IMR-90 (cell line): ENCODE data around the gene GRIFIN. TPM values are rescaled to one million over a fixed set of nuclear protein-coding genes. Genes with fewer than 3 reads are reported as not detected.

Experiments used
- ATAC-seq: fragments of 200-7000 bp; cut with Tn5 transposase; 2 replicates; pipeline ENCODE4 v1.9.1; 2020; ENCODE audit warnings: low read depth, mild to moderate bottlenecking, moderate library complexity
- BruUV-seq: library from RNA; stranded (reverse); fragments of 400-500 nt; replicated peaks from 2 replicates; lab custom pipeline; 2021; lab: Mats Ljungman, UMichigan
- CTCF ChIA-PET: fragments of 300-600 bp; formaldehyde crosslinking; extraction: SDS; loops from one replicate; lab custom pipeline; 2021; ENCODE audit warnings: antibody characterized with exemption; lab: Yijun Ruan, JAX
- POLR2A ChIA-PET: fragments of 300-600 bp; sonication (Branson Sonifier 250); formaldehyde crosslinking; loops from one replicate; lab custom pipeline; 2022; ENCODE audit warnings: antibody characterized with exemption; ENCODE audit not compliant: unreplicated experiment; lab: Charles Lee
- DNase-seq: peaks from one replicate; pipeline ENCODE4 v3.0.0; 2013
- H2AFZ ChIP-seq: replicated peaks from 2 replicates; pipeline ENCODE3; 2013; ENCODE audit warnings: low read length, mild to moderate bottlenecking; ENCODE audit not compliant: poor library complexity
- H2AK5ac ChIP-seq: 2 replicates; pipeline ENCODE4 v1.6.1; 2013; ENCODE audit warnings: low read depth, low read length, inconsistent platforms
- H2AK9ac ChIP-seq: replicated peaks from 2 replicates; pipeline ENCODE3; 2013; ENCODE audit warnings: mild to moderate bottlenecking, low read depth, low read length, moderate library complexity; ENCODE audit not compliant: poor library complexity
- H2BK120ac ChIP-seq: 2 replicates; pipeline ENCODE4 v1.6.1; 2013; ENCODE audit warnings: low read depth, low read length, inconsistent platforms
- H2BK15ac ChIP-seq: 3 replicates; pipeline ENCODE4 v1.6.1; 2013; ENCODE audit warnings: low read depth, low read length, inconsistent platforms
- H2BK20ac ChIP-seq: 2 replicates; pipeline ENCODE4 v1.6.1; 2013; ENCODE audit warnings: low read depth, mild to moderate bottlenecking, inconsistent platforms, low read length, moderate library complexity
- H2BK5ac ChIP-seq: 2 replicates; pipeline ENCODE4 v1.6.1; 2013; ENCODE audit warnings: mild to moderate bottlenecking, low read depth, low read length, inconsistent platforms; ENCODE audit not compliant: poor library complexity, severe bottlenecking
- H3K14ac ChIP-seq: replicated peaks from 2 replicates; pipeline ENCODE4 v1.6.1; 2013; ENCODE audit warnings: low read depth, low read length, inconsistent platforms
- H3K18ac ChIP-seq: 2 replicates; pipeline ENCODE4 v1.6.1; 2013; ENCODE audit warnings: low read depth, low read length, control low read depth
- H3K23ac ChIP-seq: 2 replicates; pipeline ENCODE4 v1.6.1; 2013; ENCODE audit warnings: low read depth, low read length, inconsistent platforms
- H3K27ac ChIP-seq: 2 replicates; pipeline ENCODE4 v1.5.1; 2013; ENCODE audit warnings: mild to moderate bottlenecking, control low read depth, low read length; ENCODE audit not compliant: insufficient read depth
- H3K27me3 ChIP-seq: 2 replicates; pipeline ENCODE4 v1.6.1; 2013; ENCODE audit warnings: low read length; ENCODE audit not compliant: control insufficient read depth, insufficient read depth
- H3K36me3 ChIP-seq: 2 replicates; pipeline ENCODE4 v1.6.1; 2013; ENCODE audit warnings: low read length, mixed read lengths; ENCODE audit not compliant: control insufficient read depth, insufficient read depth
- H3K4ac ChIP-seq: 2 replicates; pipeline ENCODE4 v1.6.1; 2013; ENCODE audit warnings: low read depth, low read length, inconsistent platforms
- H3K4me1 ChIP-seq: 2 replicates; pipeline ENCODE4 v1.6.1; 2013; ENCODE audit warnings: low read length, mixed read lengths; ENCODE audit not compliant: control insufficient read depth, insufficient read depth
- H3K4me2 ChIP-seq: 2 replicates; pipeline ENCODE4 v1.6.1; 2013; ENCODE audit warnings: low read depth, mild to moderate bottlenecking, control low read depth, low read length, moderate library complexity
- H3K4me3 ChIP-seq: 2 replicates; pipeline ENCODE4 v1.5.1; 2013; ENCODE audit warnings: low read depth, mild to moderate bottlenecking, control low read depth, low read length, moderate library complexity; ENCODE audit not compliant: insufficient read depth
- H3K56ac ChIP-seq: 2 replicates; pipeline ENCODE4 v1.6.1; 2013; ENCODE audit warnings: low read length, inconsistent platforms; ENCODE audit not compliant: insufficient read depth; ENCODE audit errors: extremely low read depth
- H3K79me1 ChIP-seq, 2 experiments: 2 replicates each; pipeline ENCODE4 v1.6.1; 2013; ENCODE audit warnings: low read length in 2 of 2, inconsistent platforms in 1 of 2, low read depth in 1 of 2
- H3K9ac ChIP-seq: 2 replicates; pipeline ENCODE4 v1.6.1; 2013; ENCODE audit warnings: low read depth, low read length, control low read depth
- H3K9me1 ChIP-seq: 2 replicates; pipeline ENCODE4 v1.6.1; 2013; ENCODE audit warnings: low read length, inconsistent platforms; ENCODE audit not compliant: insufficient read depth
- H3K9me3 ChIP-seq: 2 replicates; pipeline ENCODE4 v1.6.1; 2013; ENCODE audit warnings: low read length; ENCODE audit not compliant: control insufficient read depth, insufficient read depth
- H4K20me1 ChIP-seq: 2 replicates; pipeline ENCODE4 v1.6.1; 2013; ENCODE audit warnings: low read length, inconsistent platforms; ENCODE audit not compliant: insufficient read depth
- H4K5ac ChIP-seq: 2 replicates; pipeline ENCODE4 v1.6.1; 2013; ENCODE audit warnings: mild to moderate bottlenecking, low read depth, low read length, control low read depth
- H4K8ac ChIP-seq, 2 experiments: 2 replicates each; pipeline ENCODE4 v1.6.1; 2013; ENCODE audit warnings: low read depth in 2 of 2, low read length in 2 of 2, control low read depth in 1 of 2, inconsistent platforms in 1 of 2
- H4K91ac ChIP-seq: 2 replicates; pipeline ENCODE4 v1.6.1; 2013; ENCODE audit warnings: low read depth, low read length, inconsistent platforms; ENCODE audit not compliant: insufficient read depth
- BHLHE40 ChIP-seq: fragments of 150-350 bp; IDR thresholded peaks from 2 replicates; pipeline ENCODE4 v1.6.1; 2016; ENCODE audit warnings: mild to moderate bottlenecking, low read depth, low read length
- CEBPB ChIP-seq: IDR thresholded peaks from 2 replicates; pipeline ENCODE4 v1.6.1; 2012; ENCODE audit warnings: low read depth, low read length, improper control_type of control experiment
- CHD1 ChIP-seq: IDR thresholded peaks from 2 replicates; pipeline ENCODE4 v1.6.1; 2012; ENCODE audit warnings: low read depth, low read length, improper control_type of control experiment
- MAFK ChIP-seq: IDR thresholded peaks from 2 replicates; pipeline ENCODE4 v1.6.1; 2012; ENCODE audit warnings: low read depth, low read length, improper control_type of control experiment
- MAZ ChIP-seq: IDR thresholded peaks from 2 replicates; pipeline ENCODE4 v1.6.1; 2012; ENCODE audit warnings: low read depth, mild to moderate bottlenecking, low read length, improper control_type of control experiment, moderate library complexity, borderline replicate concordance
- MXI1 ChIP-seq: IDR thresholded peaks from 2 replicates; pipeline ENCODE4 v1.6.1; 2012; ENCODE audit warnings: low read depth, mild to moderate bottlenecking, low read length, moderate library complexity, borderline replicate concordance
- NFE2L2 ChIP-seq: fragments of 150-350 bp; IDR thresholded peaks from 2 replicates; pipeline ENCODE4 v1.6.1; 2016; ENCODE audit warnings: low read depth, mild to moderate bottlenecking, low read length
- POLR2A ChIP-seq: IDR thresholded peaks from 2 replicates; pipeline ENCODE4 v1.6.1; 2012; ENCODE audit warnings: mild to moderate bottlenecking, low read depth, low read length
- RAD21 ChIP-seq: IDR thresholded peaks from 2 replicates; pipeline ENCODE4 v1.6.1; 2012; ENCODE audit warnings: low read length, improper control_type of control experiment
- RCOR1 ChIP-seq: IDR thresholded peaks from 2 replicates; pipeline ENCODE4 v1.6.1; 2012; ENCODE audit warnings: mild to moderate bottlenecking, low read length, improper control_type of control experiment; ENCODE audit not compliant: insufficient replicate concordance
- RFX5 ChIP-seq: IDR thresholded peaks from 2 replicates; pipeline ENCODE4 v1.8.0; 2012; ENCODE audit warnings: low read depth, mild to moderate bottlenecking, low read length, moderate library complexity
- SMC3 ChIP-seq: fragments of 150-350 bp; IDR thresholded peaks from 2 replicates; pipeline ENCODE4 v1.6.1; 2016; ENCODE audit warnings: low read depth, mild to moderate bottlenecking, antibody characterized with exemption, low read length, moderate library complexity
- WGBS, 2 experiments: methylation state at CpG; one replicate each; pipeline versions ENCODE4 v1.1.5 to v1.1.7; 2013; ENCODE audit warnings: missing lambda C conversion rate in 2 of 2; ENCODE audit not compliant: insufficient read length in 1 of 2; ENCODE audit errors: extremely low coverage in 2 of 2; 5-methylcytosine and 5-hydroxymethylcytosine counted together
- dilution Hi-C: fragments of 300-500 bp; cut with HindIII; formaldehyde crosslinking; loops from one replicate; pipeline ENCODE4 v1.14.3; 2018; ENCODE audit warnings: low sequenced_read_pairs; ENCODE audit not compliant: unreplicated experiment
- in situ Hi-C: fragments of 300-500 bp; cut with MboI; formaldehyde crosslinking; loops from 3 replicates; pipeline ENCODE4 v1.14.3; 2019; ENCODE audit warnings: low sequenced_read_pairs, inconsistent platforms, mixed read lengths
- intact Hi-C: fragments of 100-400 bp; cut with micrococcal nuclease; formaldehyde crosslinking; loops from 2 replicates; pipeline ENCODE4 v1.10.0; 2022
- polyA plus RNA-seq, 3 experiments: library from polyadenylated mRNA; depleted of rRNA; stranded (reverse); fragments of >200 nt; gene quantifications; 2 replicates each; pipeline ENCODE4 v1.2.3, GENCODE V29; 2012; ENCODE audit warnings: low replicate concordance in 1 of 3
- total RNA-seq: library from RNA; depleted of rRNA; stranded (reverse); fragments of >200 nt; gene quantifications from 2 replicates; pipeline ENCODE4 v1.2.3, GENCODE V29; 2012
- TF ChIP-seq, protein P1 (sequence below): conservative IDR thresholded peaks from 2 replicates; pipeline ENCODE4 v1.5.1; 2012; ENCODE audit warnings: mild to moderate bottlenecking, low read depth, low read length, improper control_type of control experiment
- TF ChIP-seq, protein P2 (sequence below): fragments of 150-350 bp; IDR thresholded peaks from 2 replicates; pipeline ENCODE4 v1.6.1; 2017; ENCODE audit warnings: mild to moderate bottlenecking, antibody characterized with exemption, low read length, low read depth
- TF ChIP-seq, protein P3 (sequence below): fragments of 150-350 bp; IDR thresholded peaks from 2 replicates; pipeline ENCODE4 v1.6.1; 2016; ENCODE audit warnings: low read depth, mild to moderate bottlenecking, low read length, moderate library complexity, borderline replicate concordance

The GRIFIN gene
- total and polyA plus RNA-seq, 2 of the 4 experiments (the other 2 are of a cell fraction): not detected

DNA sequence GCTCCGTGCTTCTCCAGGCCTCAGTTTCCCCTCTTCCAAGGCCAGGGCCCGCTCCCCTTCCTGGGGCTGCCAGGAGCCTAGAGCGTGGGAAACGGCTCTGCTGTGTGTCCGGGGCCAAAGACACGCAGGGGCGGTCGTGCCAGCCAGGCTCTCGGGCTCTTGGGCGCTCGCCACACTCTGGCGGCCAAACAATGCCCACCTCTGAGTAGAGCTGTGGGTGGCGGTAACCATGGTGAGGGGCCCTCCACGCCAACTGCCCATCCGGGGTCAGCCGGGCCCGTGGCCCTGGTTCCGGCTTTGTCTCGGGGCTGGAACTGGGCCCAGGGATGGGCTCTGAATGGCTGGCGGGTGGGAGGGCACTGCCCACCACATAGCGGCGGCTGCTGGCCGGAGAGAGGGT, 16.0 kb downstream of the GRIFIN start:
- in situ Hi-C loops: no loop called here
- dilution Hi-C loops: no loop called here
- no peak overlapping the region for H3K14ac ChIP-seq
- DNase-seq (no peak), ATAC-seq (no peak)
- TF ChIP-seq, protein P1, sequence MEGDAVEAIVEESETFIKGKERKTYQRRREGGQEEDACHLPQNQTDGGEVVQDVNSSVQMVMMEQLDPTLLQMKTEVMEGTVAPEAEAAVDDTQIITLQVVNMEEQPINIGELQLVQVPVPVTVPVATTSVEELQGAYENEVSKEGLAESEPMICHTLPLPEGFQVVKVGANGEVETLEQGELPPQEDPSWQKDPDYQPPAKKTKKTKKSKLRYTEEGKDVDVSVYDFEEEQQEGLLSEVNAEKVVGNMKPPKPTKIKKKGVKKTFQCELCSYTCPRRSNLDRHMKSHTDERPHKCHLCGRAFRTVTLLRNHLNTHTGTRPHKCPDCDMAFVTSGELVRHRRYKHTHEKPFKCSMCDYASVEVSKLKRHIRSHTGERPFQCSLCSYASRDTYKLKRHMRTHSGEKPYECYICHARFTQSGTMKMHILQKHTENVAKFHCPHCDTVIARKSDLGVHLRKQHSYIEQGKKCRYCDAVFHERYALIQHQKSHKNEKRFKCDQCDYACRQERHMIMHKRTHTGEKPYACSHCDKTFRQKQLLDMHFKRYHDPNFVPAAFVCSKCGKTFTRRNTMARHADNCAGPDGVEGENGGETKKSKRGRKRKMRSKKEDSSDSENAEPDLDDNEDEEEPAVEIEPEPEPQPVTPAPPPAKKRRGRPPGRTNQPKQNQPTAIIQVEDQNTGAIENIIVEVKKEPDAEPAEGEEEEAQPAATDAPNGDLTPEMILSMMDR: no peak
- TF ChIP-seq RAD21 (no peak), NFE2L2 (no peak), MAFK (no peak), POLR2A (no peak), MXI1 (no peak), CHD1 (no peak), CEBPB (no peak), RCOR1 (no peak), SMC3 (no peak), MAZ (no peak), BHLHE40 (no peak), RFX5 (no peak)
- TF ChIP-seq, protein P2, sequence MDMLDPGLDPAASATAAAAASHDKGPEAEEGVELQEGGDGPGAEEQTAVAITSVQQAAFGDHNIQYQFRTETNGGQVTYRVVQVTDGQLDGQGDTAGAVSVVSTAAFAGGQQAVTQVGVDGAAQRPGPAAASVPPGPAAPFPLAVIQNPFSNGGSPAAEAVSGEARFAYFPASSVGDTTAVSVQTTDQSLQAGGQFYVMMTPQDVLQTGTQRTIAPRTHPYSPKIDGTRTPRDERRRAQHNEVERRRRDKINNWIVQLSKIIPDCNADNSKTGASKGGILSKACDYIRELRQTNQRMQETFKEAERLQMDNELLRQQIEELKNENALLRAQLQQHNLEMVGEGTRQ: no peak
- TF ChIP-seq, protein P3, sequence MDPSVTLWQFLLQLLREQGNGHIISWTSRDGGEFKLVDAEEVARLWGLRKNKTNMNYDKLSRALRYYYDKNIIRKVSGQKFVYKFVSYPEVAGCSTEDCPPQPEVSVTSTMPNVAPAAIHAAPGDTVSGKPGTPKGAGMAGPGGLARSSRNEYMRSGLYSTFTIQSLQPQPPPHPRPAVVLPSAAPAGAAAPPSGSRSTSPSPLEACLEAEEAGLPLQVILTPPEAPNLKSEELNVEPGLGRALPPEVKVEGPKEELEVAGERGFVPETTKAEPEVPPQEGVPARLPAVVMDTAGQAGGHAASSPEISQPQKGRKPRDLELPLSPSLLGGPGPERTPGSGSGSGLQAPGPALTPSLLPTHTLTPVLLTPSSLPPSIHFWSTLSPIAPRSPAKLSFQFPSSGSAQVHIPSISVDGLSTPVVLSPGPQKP: no peak
- H4K20me1 ChIP-seq: no peaks in the 10 kb centered on the region
- 92% methylated on average over 19 of the region's 23 CpGs; no CpG with 5 or more reads in 1 of the 2 experiments for WGBS, 2 experiments
- no peaks in the 10 kb centered on the region for H3K27me3 ChIP-seq
- H2BK5ac ChIP-seq: no peak overlapping the region
- no peak overlapping the region for H2BK120ac ChIP-seq
- H3K9ac ChIP-seq: no peak overlapping the region
- H3K36me3 ChIP-seq: no peaks in the 10 kb centered on the region
- no peak overlapping the region for H4K8ac ChIP-seq
- no peak overlapping the region for H2BK15ac ChIP-seq
- H2BK20ac ChIP-seq: no peak overlapping the region
- H3K4me3 ChIP-seq: no peak overlapping the region
- H3K4me2 ChIP-seq: no peak overlapping the region
- no peaks in the 10 kb centered on the region; the same call in 1 of the 2 replicates for H3K4me1 ChIP-seq
- CTCF ChIA-PET: interaction anchor here (0.7 to 1.1 kb wide), 2 partner anchors 9 to 272 kb away, joined by 3 read pairs; no protein-coding TSS in a partner anchor
- no peak overlapping the region for H3K18ac ChIP-seq
- no peak overlapping the region for H3K27ac ChIP-seq
- no peak overlapping the region for H4K91ac ChIP-seq
- no peak overlapping the region for H4K5ac ChIP-seq
- H3K56ac ChIP-seq: no peak overlapping the region
- H2AK5ac ChIP-seq: no peak overlapping the region
- H3K79me1 ChIP-seq: no peaks in the 10 kb centered on the region
- H3K23ac ChIP-seq: no peak overlapping the region
- no peak overlapping the region for H2AFZ ChIP-seq
- intact Hi-C loops: no loop called here
- POLR2A ChIA-PET: no interaction called here
- H2AK9ac ChIP-seq: no peak overlapping the region
- BruUV-seq: no TSS peak
- peaks cover 3% of the 10 kb centered on the region for H3K9me3 ChIP-seq
- H3K9me1 ChIP-seq: 0 out of 2 replicates have a peak, but pooled peaks cover 5% of the 10 kb centered on the region
- H3K4ac ChIP-seq: no peak overlapping the region
